ENCODE results near the gene BCAR3.

The BCAR3 gene

GRCh38 chr1:93526431-93526830 lies 155.2 kb downstream of the BCAR3 start:
- H3K4me3 ChIP-seq (ENCODE audit: low read depth, low read length): no peak overlapping the region
- no peak for TF ChIP-seq CTCF (IDR thresholded peaks at IDR 0.05; ENCODE audit: low read depth, low read length, missing control alignments)
- DNase-seq (ENCODE audit: low read depth): no peak
- in situ Hi-C loops (cut with HindIII; ENCODE audit: low sequenced_read_pairs): no loop called here

GRCh38 chr1:93525431-93525830 lies 156.2 kb downstream of the BCAR3 start:
- no peak for TF ChIP-seq CTCF (IDR thresholded peaks at IDR 0.05; ENCODE audit: low read depth, low read length, missing control alignments)
- in situ Hi-C loops (cut with HindIII; ENCODE audit: low sequenced_read_pairs): no loop called here
- no peak for DNase-seq (ENCODE audit: low read depth)
- no peak overlapping the region for H3K4me3 ChIP-seq (ENCODE audit: low read depth, low read length)

GRCh38 chr1:93522721-93523120 lies 158.9 kb downstream of the BCAR3 start:
- DNase-seq (ENCODE audit: low read depth): no peak
- no peak overlapping the region for H3K4me3 ChIP-seq (ENCODE audit: low read depth, low read length)
- TF ChIP-seq CTCF (IDR thresholded peaks at IDR 0.05; ENCODE audit: low read depth, low read length, missing control alignments): no peak
- in situ Hi-C loops (cut with HindIII; ENCODE audit: low sequenced_read_pairs): no loop called here

GRCh38 chr1:93521618-93522017 lies 160.0 kb downstream of the BCAR3 start:
- H3K4me3 ChIP-seq (ENCODE audit: low read depth, low read length): no peak overlapping the region
- TF ChIP-seq CTCF (IDR thresholded peaks at IDR 0.05; ENCODE audit: low read depth, low read length, missing control alignments): no peak
- in situ Hi-C loops (cut with HindIII; ENCODE audit: low sequenced_read_pairs): no loop called here
- no peak for DNase-seq (ENCODE audit: low read depth)

GRCh38 chr1:93519199-93519829 lies 162.3 kb downstream of the BCAR3 start:
- in situ Hi-C loops (cut with HindIII; ENCODE audit: low sequenced_read_pairs): no loop called here
- no peak for TF ChIP-seq CTCF (IDR thresholded peaks at IDR 0.05; ENCODE audit: low read depth, low read length, missing control alignments)
- DNase-seq (ENCODE audit: low read depth): no peak
- H3K4me3 ChIP-seq (ENCODE audit: low read depth, low read length): no peak overlapping the region

GRCh38 chr1:93518516-93518915 lies 163.1 kb downstream of the BCAR3 start:
- H3K4me3 ChIP-seq (ENCODE audit: low read depth, low read length): no peak overlapping the region
- no peak for DNase-seq (ENCODE audit: low read depth)
- in situ Hi-C loops (cut with HindIII; ENCODE audit: low sequenced_read_pairs): no loop called here
- TF ChIP-seq CTCF (IDR thresholded peaks at IDR 0.05; ENCODE audit: low read depth, low read length, missing control alignments): no peak
